CD8-positive, alpha-beta memory T cell (primary cell): ENCODE data around the gene FTO. TPM values are rescaled to one million over a fixed set of nuclear protein-coding genes. Genes with fewer than 3 reads are reported as not detected.

Experiments
- CTCF ChIA-PET: fragments of 350-600 bp; sonication (Branson Sonifier 250); formaldehyde crosslinking; loops from one replicate; lab custom pipeline; 2021; ENCODE audit warnings: antibody characterized with exemption; lab: Charles Lee
- POLR2A ChIA-PET: fragments of 350-600 bp; sonication (Branson Sonifier 250); formaldehyde crosslinking; loops from one replicate; lab custom pipeline; 2021; ENCODE audit warnings: antibody characterized with exemption; lab: Charles Lee
- DNase-seq, 5 donors: peaks; one replicate each; pipeline versions ENCODE4 v3.0.0 to v3.0.0-alpha.2; 2020 to 2022; ENCODE audit warnings: mixed read lengths in 1 of 5
- H3K27ac ChIP-seq: one replicate; pipeline ENCODE4 v1.7.0; 2013; ENCODE audit warnings: low read depth, mild to moderate bottlenecking, low read length, moderate library complexity
- H3K27me3 ChIP-seq: 2 replicates; pipeline ENCODE4 v1.7.0; 2013; ENCODE audit warnings: low read length, mild to moderate bottlenecking; ENCODE audit not compliant: insufficient read depth, poor library complexity, severe bottlenecking
- H3K36me3 ChIP-seq: 2 replicates; pipeline ENCODE4 v1.7.0; 2013; ENCODE audit warnings: mild to moderate bottlenecking, low read length, moderate library complexity; ENCODE audit not compliant: insufficient read depth
- H3K4me1 ChIP-seq: 2 replicates; pipeline ENCODE4 v1.7.0; 2013; ENCODE audit warnings: mild to moderate bottlenecking, low read length, moderate library complexity; ENCODE audit not compliant: insufficient read depth
- H3K4me3 ChIP-seq: 2 replicates; pipeline ENCODE4 v1.7.0; 2013; ENCODE audit warnings: mild to moderate bottlenecking, low read length
- H3K9me3 ChIP-seq: 2 replicates; pipeline ENCODE4 v1.7.0; 2013; ENCODE audit warnings: mild to moderate bottlenecking, low read length
- H3K27ac Mint-ChIP-seq, 8 donors: one replicate each; pipeline ENCODE4 v1.8.0; 2020 to 2021; ENCODE audit warnings: mixed read lengths in 8 of 8, mild to moderate bottlenecking in 6 of 8, inconsistent platforms in 3 of 8, moderate library complexity in 3 of 8
- H3K27me3 Mint-ChIP-seq, 2 donors: one replicate each; pipeline ENCODE4 v1.8.0; 2020 to 2021; ENCODE audit warnings: mixed read lengths in 2 of 2, mild to moderate bottlenecking in 1 of 2, moderate library complexity in 1 of 2
- H3K36me3 Mint-ChIP-seq, 3 donors: one replicate each; pipeline ENCODE4 v1.8.0; 2020 to 2021; ENCODE audit warnings: mixed read lengths in 3 of 3, inconsistent platforms in 1 of 3, mild to moderate bottlenecking in 1 of 3
- H3K4me1 Mint-ChIP-seq, 3 donors: one replicate each; pipeline ENCODE4 v1.8.0; 2020 to 2021; ENCODE audit warnings: mixed read lengths in 3 of 3, inconsistent platforms in 1 of 3, mild to moderate bottlenecking in 1 of 3
- H3K4me3 Mint-ChIP-seq, 7 donors: one replicate each; pipeline ENCODE4 v1.8.0; 2020 to 2021; ENCODE audit warnings: mixed read lengths in 7 of 7, mild to moderate bottlenecking in 6 of 7, moderate library complexity in 4 of 7, inconsistent platforms in 2 of 7
- H3K9me3 Mint-ChIP-seq, 5 donors: one replicate each; pipeline ENCODE4 v1.8.0; 2020 to 2022; ENCODE audit warnings: mixed read lengths in 5 of 5, mild to moderate bottlenecking in 3 of 5, moderate library complexity in 2 of 5, inconsistent platforms in 1 of 5
- polyA plus RNA-seq: library from polyadenylated mRNA; unstranded; fragments of 300-500 nt; fragmentation: Illumina TruSeq; gene quantifications from one replicate; pipeline ENCODE4 v1.2.3, GENCODE V29; 2021
- total RNA-seq, 2 experiments: library from RNA; stranded (reverse); gene quantifications; one replicate each; pipeline ENCODE4 v1.2.3, GENCODE V29; 2021

Gene FTO
- total and polyA plus RNA-seq, 3 experiments from 2014 or later: 54.5 to 77.8 (median 56.0) TPM

- H3K27ac Mint-ChIP-seq: no peak overlapping the region
- no peaks in the 10 kb centered on the region for H3K4me1 Mint-ChIP-seq
- H3K9me3 Mint-ChIP-seq: peaks cover 0 to 14% (median 5%) of the 10 kb centered on the region in 5 donors
- H3K36me3 Mint-ChIP-seq: peaks cover 23 to 35% (median 25%) of the 10 kb centered on the region in 3 donors
- no peak for DNase-seq
- CTCF ChIA-PET: no interaction called here
- Histone ChIP-seq H3K4me3 (no peak overlapping the region), H3K9me3 (no peaks in the 10 kb centered on the region), H3K36me3 (no peaks in the 10 kb centered on the region), H3K4me1 (no peaks in the 10 kb centered on the region), H3K27ac (no peak overlapping the region), H3K27me3 (no peaks in the 10 kb centered on the region)
- no peak overlapping the region for H3K4me3 Mint-ChIP-seq
- POLR2A ChIA-PET: no interaction called here
- H3K27me3 Mint-ChIP-seq: no peaks in the 10 kb centered on the region
Measured at GRCh38 chr16:54097774-54098173, 393.8 kb downstream of the FTO start.

- no peaks in the 10 kb centered on the region for H3K9me3 ChIP-seq
- ChIA-PET CTCF (no interaction called here), POLR2A (no interaction called here)
- no peaks in the 10 kb centered on the region for H3K36me3 ChIP-seq
- H3K4me1 ChIP-seq: no peaks in the 10 kb centered on the region
- no peak overlapping the region for H3K27ac Mint-ChIP-seq
- H3K27me3 ChIP-seq: no peaks in the 10 kb centered on the region
- H3K4me3 ChIP-seq: no peak overlapping the region
- no peaks in the 10 kb centered on the region for H3K27me3 Mint-ChIP-seq
- H3K36me3 Mint-ChIP-seq: peaks cover 21 to 30% (median 25%) of the 10 kb centered on the region in 3 donors
- DNase-seq: no peak
- peaks cover 0 to 14% (median 5%) of the 10 kb centered on the region in 5 donors for H3K9me3 Mint-ChIP-seq
- H3K4me3 Mint-ChIP-seq: no peak overlapping the region
- no peak overlapping the region for H3K27ac ChIP-seq
- H3K4me1 Mint-ChIP-seq: peaks cover 0 to 1% (median 0%) of the 10 kb centered on the region in 3 donors
Measured at GRCh38 chr16:54098247-54098646, 394.3 kb downstream of the FTO start.

- peak overlapping the region in 1 of 8 donors; percentile 37 for H3K27ac Mint-ChIP-seq
Measured at GRCh38 chr16:54099627-54100026, 395.7 kb downstream of the FTO start.

GRCh38 chr16:54102888-54103866 lies 399.2 kb downstream of the FTO start:
- no peaks in the 10 kb centered on the region for H3K9me3 ChIP-seq
- H3K36me3 ChIP-seq: no peaks in the 10 kb centered on the region
- H3K4me3 Mint-ChIP-seq: no peak overlapping the region
- no peaks in the 10 kb centered on the region for H3K27me3 ChIP-seq
- H3K36me3 Mint-ChIP-seq: peaks cover 0 to 7% (median 3%) of the 10 kb centered on the region in 3 donors
- H3K27me3 Mint-ChIP-seq: no peaks in the 10 kb centered on the region
- H3K27ac ChIP-seq: no peak overlapping the region
- no peak overlapping the region for H3K4me3 ChIP-seq
- H3K9me3 Mint-ChIP-seq: no peaks in the 10 kb centered on the region
- H3K27ac Mint-ChIP-seq: no peak overlapping the region
- POLR2A ChIA-PET: no interaction called here
- no peaks in the 10 kb centered on the region for H3K4me1 ChIP-seq
- CTCF ChIA-PET: no interaction called here
- peaks cover 0 to 1% (median 0%) of the 10 kb centered on the region in 3 donors for H3K4me1 Mint-ChIP-seq
- DNase-seq: no peak

More at GRCh38 chr16:54099627-54100026, 395.7 kb downstream of the FTO start:
- Histone ChIP-seq H3K27ac (no peak overlapping the region), H3K9me3 (no peaks in the 10 kb centered on the region), H3K4me3 (no peak overlapping the region), H3K27me3 (no peaks in the 10 kb centered on the region), H3K4me1 (no peaks in the 10 kb centered on the region), H3K36me3 (no peaks in the 10 kb centered on the region)
- Mint-ChIP-seq H3K4me3 (no peak overlapping the region), H3K4me1 (peaks cover 0 to 1% (median 0%) of the 10 kb centered on the region in 3 donors), H3K36me3 (peaks cover 14 to 18% (median 16%) of the 10 kb centered on the region in 3 donors), H3K9me3 (peaks cover 0 to 12% (median 5%) of the 10 kb centered on the region in 5 donors), H3K27me3 (no peaks in the 10 kb centered on the region)
- CTCF ChIA-PET: no interaction called here
- POLR2A ChIA-PET: no interaction called here
- DNase-seq: no peak

- CTCF ChIA-PET: no interaction called here
- no peaks in the 10 kb centered on the region for H3K9me3 Mint-ChIP-seq
- H3K4me1 Mint-ChIP-seq: peaks cover 0 to 1% (median 0%) of the 10 kb centered on the region in 3 donors
- H3K4me3 ChIP-seq: no peak overlapping the region
- POLR2A ChIA-PET: no interaction called here
- H3K9me3 ChIP-seq: no peaks in the 10 kb centered on the region
- H3K4me3 Mint-ChIP-seq: no peak overlapping the region
- peaks cover 3 to 15% (median 9%) of the 10 kb centered on the region in 3 donors for H3K36me3 Mint-ChIP-seq
- no peaks in the 10 kb centered on the region for H3K27me3 ChIP-seq
- no peaks in the 10 kb centered on the region for H3K27me3 Mint-ChIP-seq
- no peaks in the 10 kb centered on the region for H3K4me1 ChIP-seq
- H3K36me3 ChIP-seq: no peaks in the 10 kb centered on the region
- H3K27ac ChIP-seq: no peak overlapping the region
- H3K27ac Mint-ChIP-seq: no peak overlapping the region
- DNase-seq: no peak
Measured at GRCh38 chr16:54106057-54106456, 402.1 kb downstream of the FTO start.

- Mint-ChIP-seq H3K4me3 (no peak overlapping the region), H3K36me3 (peaks cover 5 to 25% (median 24%) of the 10 kb centered on the region in 3 donors), H3K27me3 (no peaks in the 10 kb centered on the region), H3K9me3 (no peaks in the 10 kb centered on the region), H3K27ac (peak overlapping the region in 1 of 8 donors; percentile 74), H3K4me1 (peaks cover 0 to 1% (median 0%) of the 10 kb centered on the region in 3 donors)
- peaks cover 7% of the 10 kb centered on the region for H3K36me3 ChIP-seq
- no peak for DNase-seq
- no peak overlapping the region for H3K27ac ChIP-seq
- H3K9me3 ChIP-seq: no peaks in the 10 kb centered on the region
- no peaks in the 10 kb centered on the region for H3K27me3 ChIP-seq
- no peaks in the 10 kb centered on the region for H3K4me1 ChIP-seq
- CTCF ChIA-PET: no interaction called here
- POLR2A ChIA-PET: no interaction called here
- no peak overlapping the region for H3K4me3 ChIP-seq
Measured at GRCh38 chr16:54107583-54108202, 403.7 kb downstream of the FTO start.

GRCh38 chr16:54110016-54110981 lies 406.3 kb downstream of the FTO start:
- Histone ChIP-seq H3K4me1 (no peaks in the 10 kb centered on the region), H3K27me3 (no peaks in the 10 kb centered on the region), H3K4me3 (no peak overlapping the region), H3K36me3 (peaks cover 11% of the 10 kb centered on the region), H3K9me3 (no peaks in the 10 kb centered on the region), H3K27ac (no peak overlapping the region)
- H3K9me3 Mint-ChIP-seq: no peaks in the 10 kb centered on the region
- no peak overlapping the region for H3K27ac Mint-ChIP-seq
- ChIA-PET CTCF (interaction anchor here (1.0 kb wide), 1 partner anchor 17 kb away, joined by 3 read pairs; no protein-coding TSS in a partner anchor), POLR2A (no interaction called here)
- no peak overlapping the region for H3K4me3 Mint-ChIP-seq
- H3K36me3 Mint-ChIP-seq: peaks cover 17 to 45% (median 42%) of the 10 kb centered on the region in 3 donors
- no peaks in the 10 kb centered on the region for H3K4me1 Mint-ChIP-seq
- DNase-seq: no peak
- no peaks in the 10 kb centered on the region for H3K27me3 Mint-ChIP-seq
